ENCODE results near the gene MGLL. TPM values are rescaled to one million over a fixed set of nuclear protein-coding genes. Genes with fewer than 3 reads are reported as not detected.

MGLL gene
- total RNA-seq (2022; extraction: Qiagen RNA extraction; ENCODE audit: low read depth), result 57.4 to 76.7 TPM (median 58.5 TPM) in 5 replicates

DNA sequence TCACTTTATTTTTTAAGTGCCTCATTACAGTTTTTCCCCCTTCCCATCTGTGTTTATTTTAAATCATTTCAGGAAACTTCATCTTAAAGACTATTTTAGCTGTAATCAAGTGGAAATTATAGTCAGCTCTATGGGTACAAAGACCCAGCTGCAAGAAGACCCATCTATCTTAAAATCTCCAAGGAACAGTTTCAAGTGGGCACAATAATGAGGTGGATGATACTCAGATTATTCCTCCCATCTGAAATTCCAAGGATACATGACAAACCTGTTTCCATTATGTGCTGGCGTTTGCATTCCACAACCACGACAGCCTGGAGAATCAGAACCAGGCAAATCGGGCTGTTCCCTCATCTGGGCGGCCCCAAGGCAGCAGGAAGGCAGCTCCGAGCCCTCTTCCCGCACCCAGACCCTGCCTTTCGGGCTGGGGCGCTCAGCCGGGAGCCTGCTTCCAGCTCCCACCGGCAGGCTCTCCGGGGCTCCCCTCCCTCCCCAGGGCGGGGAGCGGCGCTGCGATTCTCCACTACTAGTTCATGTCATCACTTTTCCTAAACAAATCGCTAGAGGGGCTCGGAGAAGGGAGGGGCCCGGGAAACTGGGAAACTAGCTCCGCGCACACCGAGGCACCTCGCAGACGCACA is at the start of gene MGLL:
Gene MGLL (minus strand): TSS at position 475 of the 641 bp plus-strand sequence. CDS start 197 bp downstream, at position 278.

DNA sequence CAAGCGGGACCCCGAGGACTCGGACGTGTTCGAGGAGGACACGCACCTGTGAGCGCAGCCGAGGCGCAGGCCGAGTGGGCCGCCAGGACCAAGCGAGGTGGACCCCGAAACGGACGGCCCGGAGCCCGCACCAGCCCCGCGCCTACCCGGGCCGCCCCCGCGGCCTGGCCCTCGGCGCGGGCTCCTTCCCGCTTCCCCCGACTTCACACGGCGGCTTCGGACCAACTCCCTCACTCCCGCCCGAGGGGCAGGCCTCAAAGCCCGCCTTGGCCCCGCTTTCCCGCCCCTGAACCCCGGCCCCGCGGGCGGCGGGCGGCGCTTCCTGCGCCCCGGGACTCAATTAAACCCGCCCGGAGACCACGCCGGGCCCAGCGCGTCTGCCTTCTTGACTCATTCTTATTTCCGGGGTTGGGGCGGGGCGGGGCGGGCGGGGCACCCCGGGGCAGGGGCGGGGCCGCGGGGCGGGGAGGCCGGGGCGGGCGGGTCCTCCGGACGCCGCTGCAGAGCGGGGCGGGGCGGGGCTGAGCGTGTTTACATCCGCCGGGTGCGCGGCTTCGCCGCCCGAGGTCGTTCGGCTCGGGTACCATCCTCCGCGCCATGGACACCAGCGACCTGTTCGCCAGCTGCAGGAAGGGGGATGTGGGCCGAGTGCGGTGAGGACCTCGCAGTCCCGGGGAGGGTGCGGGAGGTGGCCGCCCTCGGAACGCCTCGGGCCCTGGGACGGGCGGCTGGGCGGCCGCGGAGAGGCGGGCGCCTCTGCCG is 149.7 kb downstream of the MGLL start, which contains the start of gene ABTB1:
Gene ABTB1 (plus strand): TSS at position 524 of the 762 bp plus-strand sequence. CDS start 74 bp downstream, at position 598.

Other genes with a start within 250 kb of the MGLL start
- 36.0 to 52.8 TPM (median 46.9 TPM) in 5 replicates for gene TPRA1, start 231.8 kb downstream of the MGLL start, total RNA-seq (2022; extraction: Qiagen RNA extraction; ENCODE audit: low read depth)
- gene MCM2, start 224.1 kb downstream of the MGLL start, total RNA-seq (2022; extraction: Qiagen RNA extraction; ENCODE audit: low read depth), result 53.4 to 60.8 TPM (median 59.5 TPM) in 5 replicates
- gene PODXL2, start 193.3 kb downstream of the MGLL start, total RNA-seq (2022; extraction: Qiagen RNA extraction; ENCODE audit: low read depth), result 7.8 to 10.7 TPM (median 10.3 TPM) in 5 replicates
- 10.3 to 19.1 TPM (median 14.1 TPM) in 5 replicates for gene ABTB1, start 149.6 kb downstream of the MGLL start, total RNA-seq (2022; extraction: Qiagen RNA extraction; ENCODE audit: low read depth)
- gene KBTBD12, start 92.7 kb upstream of the MGLL start, total RNA-seq (2022; extraction: Qiagen RNA extraction; ENCODE audit: low read depth), result not detected in 5 replicates
- gene SEC61A1, start 229.9 kb upstream of the MGLL start, total RNA-seq (2022; extraction: Qiagen RNA extraction; ENCODE audit: low read depth), result 109 to 127 TPM (median 124 TPM) in 5 replicates